Measurements from ENCODE around the gene SPAM1. TPM values are rescaled to one million over a fixed set of nuclear protein-coding genes. Genes with fewer than 3 reads are reported as not detected.
"Not testable (repeated sequence)": the region's sequence is repeated elsewhere in the genome, so short reads cannot be mapped to it uniquely, and the experiment has no call there.

The SPAM1 gene
- total RNA-seq, 1 experiment from 2014 or later = not detected

DNA sequence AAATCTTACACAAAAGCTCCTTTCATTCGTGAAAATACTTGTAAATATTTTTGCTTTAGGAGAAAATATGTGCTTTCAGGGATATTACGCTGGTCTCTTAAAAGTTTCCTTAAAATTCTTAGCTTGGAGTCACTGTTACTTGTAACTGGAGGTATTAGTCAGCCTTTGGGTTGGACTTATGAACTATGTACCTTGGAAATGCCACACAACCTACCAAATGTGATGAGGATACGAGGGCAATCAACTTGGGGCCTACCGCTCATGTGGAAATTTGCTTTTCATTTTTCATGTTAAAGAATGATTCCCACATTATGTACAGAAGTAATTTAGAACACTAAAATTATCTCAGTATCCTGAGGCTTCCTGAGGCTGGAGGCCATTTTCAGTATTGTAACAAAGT lies 23.1 kb downstream of the SPAM1 start:
- DNase-seq (ENCODE audit: low read depth) = no peak

- no peak for DNase-seq (ENCODE audit: low read depth)
Observed at GRCh38 chr7:123958186-123958703, 33.2 kb downstream of the SPAM1 start.

GRCh38 chr7:123961771-123962170 lies 36.7 kb downstream of the SPAM1 start:
- no peak for DNase-seq (ENCODE audit: low read depth)

DNA sequence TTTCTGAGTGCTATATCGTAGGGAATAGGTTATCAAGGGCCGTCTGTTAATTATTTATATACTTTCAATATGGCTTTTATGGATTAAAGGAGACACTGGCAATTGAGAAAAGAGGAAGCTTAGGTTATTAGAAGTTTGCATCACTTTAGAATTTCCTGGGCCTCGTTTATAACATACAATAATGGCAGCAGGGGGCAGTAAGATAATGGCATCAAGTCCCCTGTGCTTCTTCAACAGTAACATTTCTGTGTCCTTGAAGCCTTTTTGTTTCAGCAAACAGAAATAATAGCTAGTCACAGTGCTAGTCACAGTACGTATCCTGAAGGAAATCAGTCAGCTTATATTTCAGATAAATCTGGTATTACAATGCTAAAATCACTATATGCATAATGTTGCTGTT lies 41.9 kb downstream of the SPAM1 start:
- DNase-seq (ENCODE audit: low read depth) = no peak

GRCh38 chr7:123972045-123972444 lies 47.0 kb downstream of the SPAM1 start:
- no peak for DNase-seq (ENCODE audit: low read depth)

GRCh38 chr7:123972831-123973230 lies 47.8 kb downstream of the SPAM1 start:
- DNase-seq (ENCODE audit: low read depth) = no peak

GRCh38 chr7:123974326-123974908 lies 49.4 kb downstream of the SPAM1 start:
- no peak for DNase-seq (ENCODE audit: low read depth)

GRCh38 chr7:123975084-123975483 lies 50.0 kb downstream of the SPAM1 start:
- DNase-seq (ENCODE audit: low read depth) = no peak

DNA sequence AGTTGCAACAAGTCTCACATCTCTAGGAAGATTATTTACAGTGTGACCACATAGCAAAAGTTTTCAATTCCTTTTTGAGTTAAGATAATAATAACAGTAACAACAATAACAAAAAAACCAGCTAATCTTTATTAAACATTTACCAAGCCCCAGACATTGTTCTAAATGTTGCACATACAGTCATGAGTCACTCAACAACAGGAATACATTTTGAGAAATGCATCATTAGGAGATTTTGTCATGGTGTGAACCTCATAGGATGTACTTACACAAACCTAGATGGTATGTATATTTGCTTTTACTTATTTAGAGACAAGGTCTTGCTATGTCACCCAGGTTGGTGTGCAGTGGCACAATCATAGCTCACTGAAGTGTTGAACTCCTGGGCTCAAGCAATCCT lies 52.0 kb downstream of the SPAM1 start:
- no peak for DNase-seq (ENCODE audit: low read depth)

DNA sequence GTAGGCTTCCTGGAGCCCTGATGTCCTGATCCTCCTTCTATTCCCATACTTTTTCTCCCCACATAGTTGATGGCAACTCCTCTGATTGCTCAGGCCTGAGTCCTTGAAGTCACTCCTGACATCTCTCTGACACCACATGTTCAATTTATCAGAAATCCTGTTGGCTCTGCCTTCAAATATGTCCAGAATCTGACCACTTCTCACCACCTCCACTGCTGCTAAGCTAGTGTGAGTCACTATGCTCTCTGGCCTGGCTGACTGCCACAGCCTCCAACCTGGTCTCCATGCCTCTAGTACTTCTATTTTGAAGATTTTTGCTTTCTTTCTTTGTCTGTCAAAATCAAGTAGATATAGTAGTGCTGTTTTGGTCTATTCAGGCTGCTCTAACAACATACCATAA lies 54.8 kb downstream of the SPAM1 start:
- no peak for DNase-seq (ENCODE audit: low read depth)

GRCh38 chr7:123987445-123987844 lies 62.4 kb downstream of the SPAM1 start:
- DNase-seq (ENCODE audit: low read depth) = no peak

GRCh38 chr7:123992913-123993518 lies 68.0 kb downstream of the SPAM1 start:
- no peak for DNase-seq (ENCODE audit: low read depth)

DNA sequence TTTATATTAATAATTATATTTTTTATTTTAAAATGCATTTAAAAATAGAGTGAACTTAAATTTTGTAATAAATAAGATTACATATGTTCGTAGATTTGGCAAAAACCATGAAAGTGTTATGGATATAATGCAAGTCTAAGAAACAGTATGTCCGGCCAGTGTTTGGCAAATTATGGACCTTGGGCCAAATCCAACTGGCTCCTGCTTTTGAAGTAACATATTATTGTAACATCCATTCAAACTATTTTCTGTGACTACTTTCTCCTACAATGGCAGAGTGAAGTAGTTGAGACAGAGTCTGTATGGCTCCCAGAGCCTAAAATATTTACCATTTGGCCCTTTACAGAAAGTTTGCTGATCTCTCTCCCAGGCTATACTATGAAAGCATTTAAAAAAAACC lies 69.0 kb downstream of the SPAM1 start:
- no peak for DNase-seq (ENCODE audit: low read depth)

DNA sequence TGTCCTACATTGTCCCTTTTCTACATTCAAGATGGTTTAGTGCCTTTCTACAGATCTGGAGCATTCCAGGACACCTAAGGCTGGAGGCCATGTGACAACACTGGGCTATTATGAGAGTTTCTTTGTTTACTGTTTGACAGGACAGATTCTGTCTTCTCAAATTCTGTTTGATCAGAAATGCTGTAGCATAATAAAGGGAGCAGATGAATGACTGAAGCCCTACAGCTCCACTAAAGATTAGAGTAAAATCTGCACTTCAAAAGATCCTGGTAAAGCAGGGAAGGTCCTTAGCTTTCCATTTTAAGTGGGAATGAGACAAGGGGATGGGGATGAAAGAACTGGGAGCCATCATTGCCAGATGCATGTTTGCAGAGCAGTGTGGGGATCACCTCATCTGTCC lies 69.4 kb downstream of the SPAM1 start:
- DNase-seq (ENCODE audit: low read depth) = no peak

DNA sequence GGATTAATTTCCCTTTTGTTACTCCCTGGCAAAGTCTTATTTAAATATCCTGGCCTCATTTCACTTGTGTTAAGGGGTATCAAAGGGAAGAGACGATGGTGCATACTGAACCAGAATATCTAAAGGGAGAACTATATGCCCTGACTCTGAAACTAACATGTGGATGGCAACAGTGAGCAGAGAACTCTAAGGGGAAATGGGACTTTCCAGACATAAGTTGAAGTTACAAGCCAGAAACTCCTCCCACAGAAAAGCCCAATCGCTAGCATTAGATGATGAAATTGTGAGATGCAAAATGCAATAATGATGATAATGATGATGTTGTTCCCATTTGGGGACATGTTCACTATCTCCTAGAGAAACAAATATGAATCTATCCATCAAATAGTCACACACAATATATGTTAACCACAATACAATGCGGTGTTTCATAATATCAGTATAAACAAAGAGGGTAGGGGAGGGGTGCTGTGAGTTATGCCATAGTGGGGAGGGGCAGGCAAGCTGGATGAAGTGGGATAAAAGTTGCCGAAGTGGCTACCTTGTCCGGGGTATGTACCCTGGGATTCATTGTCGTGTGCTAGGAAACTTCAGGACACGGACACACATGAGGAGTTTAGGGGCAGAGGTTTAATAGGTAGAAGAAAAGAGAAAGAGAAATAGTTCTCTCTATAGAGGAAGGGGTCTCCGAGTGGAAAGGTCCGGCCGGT lies 70.7 kb downstream of the SPAM1 start:
- DNase-seq (ENCODE audit: low read depth) = no peak

DNA sequence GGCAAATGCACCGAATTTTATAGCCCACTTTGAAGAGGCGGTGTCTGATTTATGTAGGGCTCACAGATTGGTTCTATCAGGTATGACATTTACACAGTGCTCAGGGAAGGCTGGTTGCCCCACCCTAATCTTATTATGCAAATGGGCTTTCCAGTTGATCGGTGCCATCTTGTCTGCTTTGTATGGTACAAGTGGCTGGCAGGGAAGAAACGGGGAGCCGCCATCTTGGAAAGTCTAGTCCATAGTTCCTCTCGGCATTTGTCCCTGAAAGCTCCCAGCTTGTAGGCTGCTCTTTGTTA lies 71.2 kb downstream of the SPAM1 start:
- no peak for DNase-seq (ENCODE audit: low read depth)

DNA sequence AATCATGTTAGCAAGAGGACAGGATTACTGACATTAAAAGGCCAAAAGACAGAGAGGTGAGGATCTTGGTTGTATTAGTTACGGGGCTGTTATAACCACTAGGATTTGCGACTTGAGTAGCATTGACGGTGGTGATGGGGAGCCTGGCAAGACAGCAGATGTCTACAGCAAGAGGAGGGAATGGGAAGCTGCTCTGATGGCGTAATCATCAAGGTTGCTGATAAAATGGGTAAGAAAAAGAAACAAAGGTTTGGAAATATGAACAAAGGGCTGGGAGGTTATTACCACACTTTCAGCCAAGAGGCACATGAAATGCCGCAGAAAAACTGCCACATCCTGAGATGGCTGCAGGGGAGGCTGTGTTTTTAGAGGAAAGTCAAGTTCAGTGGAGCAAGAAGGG lies 73.9 kb downstream of the SPAM1 start:
- no peak for DNase-seq (ENCODE audit: low read depth)

- DNase-seq (ENCODE audit: low read depth) = no peak
Observed at GRCh38 chr7:123999703-124000102, 74.7 kb downstream of the SPAM1 start.

DNA sequence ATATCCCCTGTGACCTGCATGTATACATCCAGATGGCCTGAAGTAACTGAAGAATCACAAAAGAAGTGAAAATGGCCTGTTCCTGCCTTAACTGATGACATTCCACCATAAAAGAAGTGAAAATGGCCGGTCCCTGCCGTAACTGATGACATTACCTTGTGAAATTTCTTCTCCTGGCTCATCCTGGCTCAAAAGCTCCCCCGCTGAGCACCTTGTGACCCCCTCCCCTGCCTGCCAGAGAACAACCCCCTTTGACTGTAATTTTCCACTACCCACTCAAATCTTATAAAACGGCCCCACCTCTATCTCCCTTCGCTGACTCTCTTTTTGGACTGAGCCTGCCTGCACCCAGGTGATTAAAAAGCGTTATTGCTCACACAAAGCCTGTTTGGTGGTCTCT lies 83.3 kb downstream of the SPAM1 start:
- DNase-seq (ENCODE audit: low read depth) = not testable (repeated sequence)

GRCh38 chr7:124009321-124009720 lies 84.3 kb downstream of the SPAM1 start:
- DNase-seq (ENCODE audit: low read depth) = no peak

Measured in RPMI7951 (cell line).